ENCODE data around the gene ATP11B. TPM values are rescaled to one million over a fixed set of nuclear protein-coding genes. Genes with fewer than 3 reads are reported as not detected.

ATP11B gene
- total RNA-seq, 2 experiments from 2014 or later = 55.6 to 87.9 TPM

- Histone ChIP-seq H3K27ac (ENCODE audit: low read depth, low read length, poor library complexity, severe bottlenecking) (no peak overlapping the region), H3K4me2 (ENCODE audit: low read length) (no peak overlapping the region), H2AFZ (ENCODE audit: low read length) (no peak overlapping the region), H4K20me1 (ENCODE audit: insufficient read depth, low read length) (no peaks in the 10 kb centered on the region), H3K4me3 (ENCODE audit: low read depth, low read length, poor library complexity, severe bottlenecking) (no peak overlapping the region), H3K4me1 (ENCODE audit: insufficient read depth, low read length, poor library complexity, severe bottlenecking) (no peaks in the 10 kb centered on the region), H3K9me3 (ENCODE audit: low read length) (0 out of 2 replicates have a peak, but pooled peaks cover 5% of the 10 kb centered on the region), H3K36me3 (ENCODE audit: insufficient read depth, low read length) (peaks cover 73% of the 10 kb centered on the region), H3K79me2 (ENCODE audit: insufficient read depth, low read depth, low read length) (no peaks in the 10 kb centered on the region), H3K9me2 (ENCODE audit: insufficient read depth, low read length) (no peaks in the 10 kb centered on the region)
- CTCF ChIA-PET (ENCODE audit: unreplicated experiment) = no interaction called here
- intact Hi-C loops (cut with micrococcal nuclease; ENCODE audit: unreplicated experiment) = no loop called here
- POLR2A ChIA-PET = interaction anchor here (0.6 to 1.4 kb wide), 5 partner anchors 21 to 134 kb away, joined by 3 read pairs; no protein-coding TSS in a partner anchor
- no peak for TF ChIP-seq EZH2phosphoT487 (IDR thresholded peaks at IDR 0.05; ENCODE audit: borderline replicate concordance, low read depth, low read length)
- no peak for TF ChIP-seq CTCF (conservative IDR thresholded peaks at IDR 0.05; ENCODE audit: low read length)
- no peak for DNase-seq (ENCODE audit: low spot score)
- no TSS peak for BruUV-seq (replicated peaks)
Observed at GRCh38 chr3:182957676-182958266, 164.5 kb downstream of the ATP11B start.

GRCh38 chr3:182959474-182960350, 166.4 kb downstream of the ATP11B start:
- POLR2A ChIA-PET = interaction anchor here (1.1 kb wide), 1 partner anchor 184 kb away, joined by 3 read pairs; no protein-coding TSS in a partner anchor
- Histone ChIP-seq H3K36me3 (ENCODE audit: insufficient read depth, low read length) (peaks cover 75% of the 10 kb centered on the region), H3K27ac (ENCODE audit: low read depth, low read length, poor library complexity, severe bottlenecking) (no peak overlapping the region), H2AFZ (ENCODE audit: low read length) (no peak overlapping the region), H3K9me3 (ENCODE audit: low read length) (no peaks in the 10 kb centered on the region), H3K4me2 (ENCODE audit: low read length) (no peak overlapping the region), H3K79me2 (ENCODE audit: insufficient read depth, low read depth, low read length) (peaks cover under 1% of the 10 kb centered on the region), H3K4me1 (ENCODE audit: insufficient read depth, low read length, poor library complexity, severe bottlenecking) (no peaks in the 10 kb centered on the region), H3K9me2 (ENCODE audit: insufficient read depth, low read length) (no peaks in the 10 kb centered on the region), H4K20me1 (ENCODE audit: insufficient read depth, low read length) (no peaks in the 10 kb centered on the region), H3K4me3 (ENCODE audit: low read depth, low read length, poor library complexity, severe bottlenecking) (no peak overlapping the region)
- no peak for TF ChIP-seq CTCF (conservative IDR thresholded peaks at IDR 0.05; ENCODE audit: low read length)
- no peak for TF ChIP-seq EZH2phosphoT487 (IDR thresholded peaks at IDR 0.05; ENCODE audit: borderline replicate concordance, low read depth, low read length)
- intact Hi-C loops (cut with micrococcal nuclease; ENCODE audit: unreplicated experiment) = no loop called here
- BruUV-seq (replicated peaks) = TSS peak; percentile 23
- CTCF ChIA-PET (ENCODE audit: unreplicated experiment) = no interaction called here
- no peak for DNase-seq (ENCODE audit: low spot score)

Data from OCI-LY7 (cell line).